Stimulated activated CD4-positive, alpha-beta T cell treated with anti-CD3 and anti-CD28 coated beads, Interleukin-12 subunit alpha, Interleukin-12 subunit beta, amount 100 ng/mL, for 4 hours (primary cell): ENCODE data around the gene MED23.
A peak's percentile ranks its signal among the peaks of the same experiment; 100 is the strongest.
"Not testable (repeated sequence)": the region's sequence is repeated elsewhere in the genome, so short reads cannot be mapped to it uniquely, and the experiment has no call there.

Experiments used
- DNase-seq: peaks from one replicate; pipeline ENCODE4 v3.0.0-alpha.2; 2020

The MED23 gene

GRCh38 chr6:131574133-131574532 lies 53.9 kb downstream of the MED23 start:
- no peak for DNase-seq

- no peak for DNase-seq
Observed at GRCh38 chr6:131572686-131573415, 55.2 kb downstream of the MED23 start, which contains the start of gene ARG1. Gene ARG1, plus strand, starts transcription at chr6:131573226. Its CDS starts 57 bp downstream, at chr6:131573283.

GRCh38 chr6:131568726-131569125 lies 59.3 kb downstream of the MED23 start:
- DNase-seq, result no peak

GRCh38 chr6:131565056-131565455 lies 63.0 kb downstream of the MED23 start:
- no peak for DNase-seq

DNA sequence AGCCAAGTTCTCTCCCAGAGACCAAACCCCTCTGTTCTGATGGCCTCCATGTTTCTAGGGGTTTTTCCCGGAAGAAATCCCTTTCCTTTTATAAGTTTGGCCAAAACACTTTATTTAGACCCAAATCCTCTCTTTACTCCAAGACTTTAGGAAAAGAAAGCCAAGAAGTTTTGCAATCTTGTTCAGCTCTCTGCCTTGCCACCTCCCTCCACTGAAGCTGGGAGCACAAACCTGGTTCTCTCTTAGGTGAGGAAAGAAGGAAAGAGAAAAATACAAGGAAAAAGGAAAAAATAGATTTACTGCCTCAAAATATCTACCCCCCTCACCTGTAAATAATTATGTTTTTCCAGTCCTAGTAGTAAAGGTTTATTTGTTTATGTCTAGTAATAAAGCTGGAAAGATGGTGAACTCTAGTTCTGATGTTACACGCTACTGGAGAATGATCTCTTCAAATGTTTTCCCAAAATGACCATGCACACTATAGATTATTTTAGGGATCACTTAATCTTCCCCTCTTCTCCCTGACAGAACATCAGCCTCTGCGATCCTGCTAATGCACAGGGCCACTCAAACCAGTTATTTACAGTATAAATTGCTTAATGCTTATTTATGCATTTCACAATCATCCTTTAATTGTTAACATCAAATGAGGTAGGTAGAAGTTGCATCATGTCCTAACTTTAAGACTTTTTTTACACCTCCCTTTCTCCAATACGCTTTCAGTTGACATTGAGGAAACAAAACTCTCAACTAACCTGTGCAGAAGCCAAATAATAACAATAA lies 65.9 kb downstream of the MED23 start:
- no peak for DNase-seq

GRCh38 chr6:131558922-131559321 lies 69.1 kb downstream of the MED23 start:
- no peak for DNase-seq

GRCh38 chr6:131555992-131556391 lies 72.0 kb downstream of the MED23 start:
- no peak for DNase-seq

DNA sequence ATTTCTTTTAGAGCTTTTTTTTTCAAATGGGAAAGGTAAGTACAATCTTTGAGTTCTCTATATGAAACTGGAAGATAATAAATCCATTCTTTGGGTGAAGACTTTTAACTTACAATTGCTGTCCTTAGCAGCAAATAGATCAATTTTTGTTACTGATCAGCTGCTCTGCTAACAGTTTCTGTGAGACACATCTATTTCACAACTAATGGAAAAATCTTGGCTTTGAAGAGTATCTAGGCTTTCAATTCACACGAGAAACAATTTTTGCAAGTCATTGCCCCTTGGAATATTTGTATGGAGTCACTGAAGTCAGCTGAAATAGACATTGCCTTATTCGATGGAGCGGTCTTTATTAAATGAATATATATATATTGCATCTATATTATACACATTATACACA lies 75.5 kb downstream of the MED23 start:
- no peak for DNase-seq

- no peak for DNase-seq
Observed at GRCh38 chr6:131551902-131552301, 76.1 kb downstream of the MED23 start.

- DNase-seq, result no peak
Observed at GRCh38 chr6:131549811-131550210, 78.2 kb downstream of the MED23 start.

DNA sequence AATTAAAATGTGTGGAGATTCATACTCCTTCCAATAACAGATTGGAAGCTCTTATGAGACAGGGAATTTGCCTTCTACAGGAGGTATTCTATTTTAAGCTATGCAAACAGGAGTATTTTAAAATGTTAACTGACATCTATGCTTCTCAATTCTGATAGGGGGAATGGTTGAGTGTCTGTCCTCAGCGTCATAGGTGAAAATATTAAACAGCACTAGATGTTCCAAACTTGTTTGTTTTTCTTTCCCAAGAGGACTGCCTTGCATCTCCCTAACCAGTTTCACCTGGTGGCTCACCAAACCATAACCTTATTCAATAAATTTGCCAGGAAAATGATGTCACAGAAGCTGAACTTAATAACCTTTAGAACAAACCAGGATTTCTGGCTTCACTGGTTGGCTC lies 79.6 kb downstream of the MED23 start:
- DNase-seq, result no peak

- DNase-seq, result no peak
Observed at GRCh38 chr6:131547488-131547887, 80.6 kb downstream of the MED23 start.

GRCh38 chr6:131545317-131545716 lies 82.7 kb downstream of the MED23 start:
- DNase-seq, result no peak

DNA sequence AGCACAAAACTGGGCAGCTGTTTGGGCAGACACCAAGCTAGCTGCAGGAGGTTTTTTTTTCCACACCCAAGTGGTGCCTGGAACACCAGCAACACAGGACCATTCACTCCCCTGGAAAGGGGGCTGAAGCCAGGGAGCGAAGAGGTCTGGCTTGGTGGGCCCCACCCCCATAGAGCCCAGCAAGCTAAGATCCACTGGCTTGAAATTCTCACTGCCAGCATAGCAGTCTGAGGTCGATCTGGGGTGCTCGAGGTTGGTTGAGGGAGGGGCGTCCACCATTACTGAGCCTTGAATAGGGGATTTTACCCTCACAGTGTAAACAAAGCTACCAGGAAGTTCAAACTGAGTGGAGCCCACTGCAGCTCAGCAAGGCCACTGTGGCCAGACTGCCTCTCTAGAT lies 89.4 kb downstream of the MED23 start:
- not testable (repeated sequence) for DNase-seq

DNA sequence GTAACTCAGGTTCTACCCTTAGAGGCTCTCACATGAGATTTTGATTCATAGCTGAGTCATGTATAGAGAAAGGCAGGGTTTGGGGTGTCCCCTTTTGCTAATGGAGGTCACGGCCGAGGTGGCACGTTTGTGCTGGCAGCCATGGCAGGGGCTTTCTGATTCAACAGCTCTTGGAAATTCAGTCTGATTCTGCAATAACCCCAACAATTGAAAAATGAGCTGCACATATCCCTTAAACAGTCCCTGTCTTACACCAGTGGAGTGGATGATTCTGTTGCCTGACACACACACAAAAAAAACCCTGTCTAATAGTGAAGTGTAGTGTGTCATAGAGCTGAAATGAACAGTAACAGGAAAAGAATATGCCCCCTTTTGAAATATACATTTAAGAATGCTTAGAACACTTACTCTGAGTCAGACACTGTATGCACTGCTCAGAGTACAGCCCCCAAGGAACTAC lies 95.4 kb downstream of the MED23 start:
- DNase-seq, result peak; percentile 28

- DNase-seq, result not testable (repeated sequence)
Observed at GRCh38 chr6:131531681-131532080, 96.4 kb downstream of the MED23 start.

- not testable (repeated sequence) for DNase-seq
Observed at GRCh38 chr6:131530936-131531335, 97.1 kb downstream of the MED23 start.

GRCh38 chr6:131524695-131525336 lies 103.2 kb downstream of the MED23 start:
- DNase-seq, result no peak

GRCh38 chr6:131523988-131524673 lies 103.9 kb downstream of the MED23 start:
- DNase-seq, result no peak
